ENCODE results near the gene CD81. TPM values are rescaled to one million over a fixed set of nuclear protein-coding genes. Genes with fewer than 3 reads are reported as not detected.

Gene CD81
- polyA plus RNA-seq (2013), result 166 TPM

GRCh38 chr11:2376751-2377451 is at the start of gene CD81:
Gene CD81 (plus strand): TSS chr11:2377310. CDS start chr11:2377550, 240 bp downstream.
- DNase-seq, result peak in 2 of 3 donors; percentile 57 to 64

GRCh38 chr11:2328021-2328420 is 49.1 kb upstream of the CD81 start:
- Histone ChIP-seq H3K36me3 (ENCODE audit: control insufficient read depth in 4 of 4, insufficient read depth in 4 of 4, low read length in 3 of 4) (no peaks in the 10 kb centered on the region), H3K4me1 (ENCODE audit: control extremely low read depth in 1 of 4, control insufficient read depth in 4 of 4, insufficient read depth in 4 of 4, low read length in 3 of 4) (no peaks in the 10 kb centered on the region), H3K27me3 (replicated peaks in 2 of 5; ENCODE audit: control insufficient read depth in 4 of 5, insufficient read depth in 5 of 5, low read length in 4 of 5) (peaks cover 0 to 30% (median 5%) of the 10 kb centered on the region in 5 experiments), H3K4me3 (ENCODE audit: control insufficient read depth in 1 of 7, extremely low read depth in 1 of 7, insufficient read depth in 4 of 7, low read depth in 2 of 7, low read length in 6 of 7) (no peak overlapping the region), H3K27ac (ENCODE audit: insufficient read depth in 1 of 2, low read depth in 1 of 2, low read length in 2 of 2, poor library complexity in 1 of 2, severe bottlenecking in 2 of 2) (no peak overlapping the region), H3K9me3 (ENCODE audit: control extremely low read depth in 1 of 5, control insufficient read depth in 4 of 5, insufficient read depth in 2 of 5, low read depth in 1 of 5, low read length in 4 of 5) (peaks cover under 1 to 15% (median 8%) of the 10 kb centered on the region in 5 experiments)
- ChIA-PET CTCF (no interaction called here), POLR2A (no interaction called here)
- no peak for DNase-seq
- over 99% methylated on average over 11 of the region's 11 CpGs for WGBS (ENCODE audit: insufficient coverage)

More at GRCh38 chr11:2376751-2377451, at the start of gene CD81:
- Histone ChIP-seq H3K4me1 (ENCODE audit: control extremely low read depth in 1 of 4, control insufficient read depth in 4 of 4, insufficient read depth in 4 of 4, low read length in 3 of 4) (peaks cover 0 to 31% (median 27%) of the 10 kb centered on the region in 4 experiments), H3K27me3 (replicated peaks in 2 of 5; ENCODE audit: control insufficient read depth in 4 of 5, insufficient read depth in 5 of 5, low read length in 4 of 5) (no peaks in the 10 kb centered on the region), H3K36me3 (ENCODE audit: control insufficient read depth in 4 of 4, insufficient read depth in 4 of 4, low read length in 3 of 4) (peaks cover 0 to 21% (median 12%) of the 10 kb centered on the region in 4 experiments), H3K27ac (ENCODE audit: insufficient read depth in 1 of 2, low read depth in 1 of 2, low read length in 2 of 2, poor library complexity in 1 of 2, severe bottlenecking in 2 of 2) (peak within 1 kb of the TSS; percentile 50 to 78), H3K9me3 (ENCODE audit: control extremely low read depth in 1 of 5, control insufficient read depth in 4 of 5, insufficient read depth in 2 of 5, low read depth in 1 of 5, low read length in 4 of 5) (no peaks in the 10 kb centered on the region), H3K4me3 (ENCODE audit: control insufficient read depth in 1 of 7, extremely low read depth in 1 of 7, insufficient read depth in 4 of 7, low read depth in 2 of 7, low read length in 6 of 7) (peak within 1 kb of the TSS; percentile 67 to 88 (median 79))
- ChIA-PET CTCF (interaction anchor here (1.2 to 1.8 kb wide), 4 partner anchors 9 to 78 kb away, joined by 3 to 6 read pairs (median 4); partner anchors contain the start of gene TSSC4), POLR2A (interaction anchor here (0.7 to 2.3 kb wide), 4 partner anchors 10 to 72 kb away, joined by 3 to 11 read pairs (median 5); partner anchors contain the start of gene TSSC4)
- 8% methylated on average over 37 of the region's 65 CpGs for whole genome bisulfite sequencing (ENCODE audit: insufficient coverage)

GRCh38 chr11:2328656-2329354 is 48.3 kb upstream of the CD81 start:
- CTCF ChIA-PET, result interaction anchor here (2.8 kb wide), 1 partner anchor 24 kb away, joined by 11 read pairs; no protein-coding TSS in a partner anchor

GRCh38 chr11:2329551-2329950 is 47.6 kb upstream of the CD81 start:
- WGBS (ENCODE audit: insufficient coverage), result 90% methylated on average over 7 of the region's 9 CpGs
- POLR2A ChIA-PET, result no interaction called here
- H3K4me1 ChIP-seq (ENCODE audit: control extremely low read depth in 1 of 4, control insufficient read depth in 4 of 4, insufficient read depth in 4 of 4, low read length in 3 of 4), result no peaks in the 10 kb centered on the region
- DNase-seq, result no peak
- H3K36me3 ChIP-seq (ENCODE audit: control insufficient read depth in 4 of 4, insufficient read depth in 4 of 4, low read length in 3 of 4), result no peaks in the 10 kb centered on the region
- H3K9me3 ChIP-seq (ENCODE audit: control extremely low read depth in 1 of 5, control insufficient read depth in 4 of 5, insufficient read depth in 2 of 5, low read depth in 1 of 5, low read length in 4 of 5), result peaks cover 0 to 15% (median 8%) of the 10 kb centered on the region in 5 experiments
- H3K27me3 ChIP-seq (replicated peaks in 2 of 5; ENCODE audit: control insufficient read depth in 4 of 5, insufficient read depth in 5 of 5, low read length in 4 of 5), result peaks cover 0 to 28% (median 5%) of the 10 kb centered on the region in 5 experiments
- H3K4me3 ChIP-seq (ENCODE audit: control insufficient read depth in 1 of 7, extremely low read depth in 1 of 7, insufficient read depth in 4 of 7, low read depth in 2 of 7, low read length in 6 of 7), result no peak overlapping the region
- H3K27ac ChIP-seq (ENCODE audit: insufficient read depth in 1 of 2, low read depth in 1 of 2, low read length in 2 of 2, poor library complexity in 1 of 2, severe bottlenecking in 2 of 2), result no peak overlapping the region
- CTCF ChIA-PET, result interaction anchor here (2.8 kb wide), 1 partner anchor 25 kb away, joined by 11 read pairs; no protein-coding TSS in a partner anchor

More at GRCh38 chr11:2328656-2329354, 48.3 kb upstream of the CD81 start:
- Histone ChIP-seq H3K27ac (ENCODE audit: insufficient read depth in 1 of 2, low read depth in 1 of 2, low read length in 2 of 2, poor library complexity in 1 of 2, severe bottlenecking in 2 of 2) (no peak overlapping the region), H3K4me3 (ENCODE audit: control insufficient read depth in 1 of 7, extremely low read depth in 1 of 7, insufficient read depth in 4 of 7, low read depth in 2 of 7, low read length in 6 of 7) (no peak overlapping the region), H3K9me3 (ENCODE audit: control extremely low read depth in 1 of 5, control insufficient read depth in 4 of 5, insufficient read depth in 2 of 5, low read depth in 1 of 5, low read length in 4 of 5) (peaks cover 0 to 15% (median 8%) of the 10 kb centered on the region in 5 experiments), H3K27me3 (replicated peaks in 2 of 5; ENCODE audit: control insufficient read depth in 4 of 5, insufficient read depth in 5 of 5, low read length in 4 of 5) (peaks cover 0 to 28% (median 5%) of the 10 kb centered on the region in 5 experiments), H3K4me1 (ENCODE audit: control extremely low read depth in 1 of 4, control insufficient read depth in 4 of 4, insufficient read depth in 4 of 4, low read length in 3 of 4) (no peaks in the 10 kb centered on the region), H3K36me3 (ENCODE audit: control insufficient read depth in 4 of 4, insufficient read depth in 4 of 4, low read length in 3 of 4) (no peaks in the 10 kb centered on the region)
- POLR2A ChIA-PET, result no interaction called here
- WGBS (ENCODE audit: insufficient coverage), result 97% methylated on average over 15 of the region's 15 CpGs
- DNase-seq, result no peak

GRCh38 chr11:2330696-2331095 is 46.4 kb upstream of the CD81 start:
- ChIA-PET POLR2A (no interaction called here), CTCF (interaction anchor here (2.8 kb wide), 1 partner anchor 26 kb away, joined by 11 read pairs; no protein-coding TSS in a partner anchor)
- no peaks in the 10 kb centered on the region for H3K4me1 ChIP-seq (ENCODE audit: control extremely low read depth in 1 of 4, control insufficient read depth in 4 of 4, insufficient read depth in 4 of 4, low read length in 3 of 4)

GRCh38 chr11:2331404-2331803 is 45.7 kb upstream of the CD81 start:
- Histone ChIP-seq H3K27me3 (replicated peaks in 2 of 5; ENCODE audit: control insufficient read depth in 4 of 5, insufficient read depth in 5 of 5, low read length in 4 of 5) (peaks cover 0 to 20% (median 0%) of the 10 kb centered on the region in 5 experiments), H3K4me1 (ENCODE audit: control extremely low read depth in 1 of 4, control insufficient read depth in 4 of 4, insufficient read depth in 4 of 4, low read length in 3 of 4) (no peaks in the 10 kb centered on the region), H3K4me3 (ENCODE audit: control insufficient read depth in 1 of 7, extremely low read depth in 1 of 7, insufficient read depth in 4 of 7, low read depth in 2 of 7, low read length in 6 of 7) (no peak overlapping the region), H3K27ac (ENCODE audit: insufficient read depth in 1 of 2, low read depth in 1 of 2, low read length in 2 of 2, poor library complexity in 1 of 2, severe bottlenecking in 2 of 2) (no peak overlapping the region), H3K36me3 (ENCODE audit: control insufficient read depth in 4 of 4, insufficient read depth in 4 of 4, low read length in 3 of 4) (no peaks in the 10 kb centered on the region), H3K9me3 (ENCODE audit: control extremely low read depth in 1 of 5, control insufficient read depth in 4 of 5, insufficient read depth in 2 of 5, low read depth in 1 of 5, low read length in 4 of 5) (peaks cover 0 to 12% (median 8%) of the 10 kb centered on the region in 5 experiments)
- ChIA-PET CTCF (no interaction called here), POLR2A (no interaction called here)
- 100% methylated on average over 2 of the region's 5 CpGs for WGBS (ENCODE audit: insufficient coverage)
- DNase-seq, result no peak

More at GRCh38 chr11:2330696-2331095, 46.4 kb upstream of the CD81 start:
- Histone ChIP-seq H3K27me3 (replicated peaks in 2 of 5; ENCODE audit: control insufficient read depth in 4 of 5, insufficient read depth in 5 of 5, low read length in 4 of 5) (peaks cover 0 to 22% (median 0%) of the 10 kb centered on the region in 5 experiments), H3K27ac (ENCODE audit: insufficient read depth in 1 of 2, low read depth in 1 of 2, low read length in 2 of 2, poor library complexity in 1 of 2, severe bottlenecking in 2 of 2) (no peak overlapping the region), H3K9me3 (ENCODE audit: control extremely low read depth in 1 of 5, control insufficient read depth in 4 of 5, insufficient read depth in 2 of 5, low read depth in 1 of 5, low read length in 4 of 5) (peaks cover 0 to 12% (median 8%) of the 10 kb centered on the region in 5 experiments), H3K4me3 (ENCODE audit: control insufficient read depth in 1 of 7, extremely low read depth in 1 of 7, insufficient read depth in 4 of 7, low read depth in 2 of 7, low read length in 6 of 7) (no peak overlapping the region), H3K36me3 (ENCODE audit: control insufficient read depth in 4 of 4, insufficient read depth in 4 of 4, low read length in 3 of 4) (no peaks in the 10 kb centered on the region)
- DNase-seq, result no peak
- WGBS (ENCODE audit: insufficient coverage), result 98% methylated on average over 4 of the region's 6 CpGs

All from common myeloid progenitor, CD34-positive (primary cell).